ENCODE measurements around the gene CDC73. TPM values are rescaled to one million over a fixed set of nuclear protein-coding genes. Genes with fewer than 3 reads are reported as not detected.
A peak's percentile ranks its signal among the peaks of the same experiment; 100 is the strongest.

The CDC73 gene
- total RNA-seq, 1 donor from 2014 or later = 71.1 TPM

DNA sequence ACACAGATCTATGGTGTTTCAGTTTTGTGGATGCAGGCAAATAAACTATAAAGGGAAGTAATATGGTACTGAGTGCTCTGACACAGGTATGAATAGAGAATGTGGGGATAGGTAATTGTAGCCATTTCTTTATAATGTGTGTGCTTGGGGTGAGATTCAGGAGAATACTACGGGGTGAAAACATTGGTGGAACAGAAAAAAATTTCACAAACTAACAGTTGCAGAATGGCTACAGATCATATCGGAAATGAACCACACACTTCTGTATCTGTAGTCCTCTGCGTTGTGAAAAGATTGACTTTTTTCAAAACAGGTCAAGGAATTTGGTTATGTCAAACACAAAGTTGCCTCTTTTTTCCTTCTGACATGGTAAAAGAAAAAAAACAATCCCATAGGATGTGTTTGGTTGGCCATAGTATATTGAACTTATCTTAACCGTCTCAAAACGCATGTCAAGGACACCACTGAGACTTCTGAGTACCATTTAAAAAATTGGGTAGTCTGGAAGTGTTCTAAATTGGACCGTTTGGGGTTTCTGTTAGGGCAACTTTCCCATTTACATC is 1.1 kb upstream of the CDC73 start:
- peaks cover 3% of the 10 kb centered on the region for H3K36me3 Mint-ChIP-seq
- TF ChIP-seq, protein P1, sequence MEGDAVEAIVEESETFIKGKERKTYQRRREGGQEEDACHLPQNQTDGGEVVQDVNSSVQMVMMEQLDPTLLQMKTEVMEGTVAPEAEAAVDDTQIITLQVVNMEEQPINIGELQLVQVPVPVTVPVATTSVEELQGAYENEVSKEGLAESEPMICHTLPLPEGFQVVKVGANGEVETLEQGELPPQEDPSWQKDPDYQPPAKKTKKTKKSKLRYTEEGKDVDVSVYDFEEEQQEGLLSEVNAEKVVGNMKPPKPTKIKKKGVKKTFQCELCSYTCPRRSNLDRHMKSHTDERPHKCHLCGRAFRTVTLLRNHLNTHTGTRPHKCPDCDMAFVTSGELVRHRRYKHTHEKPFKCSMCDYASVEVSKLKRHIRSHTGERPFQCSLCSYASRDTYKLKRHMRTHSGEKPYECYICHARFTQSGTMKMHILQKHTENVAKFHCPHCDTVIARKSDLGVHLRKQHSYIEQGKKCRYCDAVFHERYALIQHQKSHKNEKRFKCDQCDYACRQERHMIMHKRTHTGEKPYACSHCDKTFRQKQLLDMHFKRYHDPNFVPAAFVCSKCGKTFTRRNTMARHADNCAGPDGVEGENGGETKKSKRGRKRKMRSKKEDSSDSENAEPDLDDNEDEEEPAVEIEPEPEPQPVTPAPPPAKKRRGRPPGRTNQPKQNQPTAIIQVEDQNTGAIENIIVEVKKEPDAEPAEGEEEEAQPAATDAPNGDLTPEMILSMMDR (IDR thresholded peaks at IDR 0.05; ENCODE audit: unreplicated experiment) = no peak
- no peaks in the 10 kb centered on the region for H3K9me3 Mint-ChIP-seq
- no peaks in the 10 kb centered on the region for H3K27me3 Mint-ChIP-seq (ENCODE audit: low read depth)
- peaks cover 24% of the 10 kb centered on the region for H3K4me1 Mint-ChIP-seq
- peak overlapping the region; percentile 23 for H3K27ac Mint-ChIP-seq
- peak overlapping the region; percentile 94 for H3K4me3 Mint-ChIP-seq
- DNase-seq (ENCODE audit: low spot score in 2 of 2, unreplicated experiment in 2 of 2) = no peak

DNA sequence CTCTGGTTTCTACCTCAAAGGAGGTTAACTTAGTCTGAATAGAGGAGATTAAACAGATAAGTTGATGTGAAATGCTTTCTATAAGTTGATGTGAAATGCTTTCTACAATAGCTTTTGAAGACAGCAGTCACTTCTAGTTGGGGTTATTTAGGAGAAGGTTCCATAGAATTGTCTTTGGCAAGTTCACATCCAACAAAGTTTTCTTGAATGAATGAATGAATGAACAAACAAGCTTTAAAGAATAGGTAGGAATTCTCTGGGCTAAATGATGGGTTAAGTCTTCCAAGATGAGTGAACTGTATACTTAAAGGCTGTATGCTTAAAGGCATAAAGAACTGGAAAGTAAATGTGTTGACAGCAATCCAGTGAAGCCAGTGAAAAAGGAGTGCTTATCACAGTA is 1.9 kb downstream of the CDC73 start:
- H3K27me3 Mint-ChIP-seq (ENCODE audit: low read depth) = no peaks in the 10 kb centered on the region
- no peak overlapping the region for H3K27ac Mint-ChIP-seq
- H3K4me1 Mint-ChIP-seq = peaks cover 22% of the 10 kb centered on the region
- TF ChIP-seq, protein P1 (IDR thresholded peaks at IDR 0.05; ENCODE audit: unreplicated experiment) = no peak
- no peaks in the 10 kb centered on the region for H3K9me3 Mint-ChIP-seq
- peaks cover 13% of the 10 kb centered on the region for H3K36me3 Mint-ChIP-seq
- H3K4me3 Mint-ChIP-seq = peak overlapping the region; percentile 94
- DNase-seq (ENCODE audit: low spot score in 2 of 2, unreplicated experiment in 2 of 2) = no peak

DNA sequence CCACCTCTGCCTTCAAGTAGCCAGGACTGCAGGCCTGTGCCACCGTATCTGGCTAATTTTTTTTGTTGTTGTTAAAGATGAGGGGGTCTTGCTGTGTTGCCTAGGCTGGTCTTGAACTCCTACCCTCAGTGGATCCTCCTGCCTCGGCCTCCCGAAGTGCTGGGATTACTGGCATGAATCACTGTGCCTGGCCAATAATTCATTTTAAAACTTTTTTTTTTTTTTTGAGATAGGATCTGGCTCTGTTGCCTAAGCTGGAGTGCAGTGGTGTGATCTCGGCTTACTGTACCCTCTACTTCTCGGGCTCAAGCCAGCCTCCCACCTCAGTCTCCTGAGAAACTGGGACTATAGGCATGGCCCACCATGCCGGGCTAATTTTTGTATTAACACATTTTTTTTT is 3.5 kb downstream of the CDC73 start:
- TF ChIP-seq, protein P1 (IDR thresholded peaks at IDR 0.05; ENCODE audit: unreplicated experiment) = no peak
- H3K9me3 Mint-ChIP-seq = no peaks in the 10 kb centered on the region
- no peak overlapping the region for H3K4me3 Mint-ChIP-seq
- no peaks in the 10 kb centered on the region for H3K27me3 Mint-ChIP-seq (ENCODE audit: low read depth)
- H3K4me1 Mint-ChIP-seq = peaks cover 25% of the 10 kb centered on the region
- peaks cover 18% of the 10 kb centered on the region for H3K36me3 Mint-ChIP-seq
- DNase-seq (ENCODE audit: low spot score in 2 of 2, unreplicated experiment in 2 of 2) = no peak
- peak overlapping the region; percentile 54 for H3K27ac Mint-ChIP-seq

DNA sequence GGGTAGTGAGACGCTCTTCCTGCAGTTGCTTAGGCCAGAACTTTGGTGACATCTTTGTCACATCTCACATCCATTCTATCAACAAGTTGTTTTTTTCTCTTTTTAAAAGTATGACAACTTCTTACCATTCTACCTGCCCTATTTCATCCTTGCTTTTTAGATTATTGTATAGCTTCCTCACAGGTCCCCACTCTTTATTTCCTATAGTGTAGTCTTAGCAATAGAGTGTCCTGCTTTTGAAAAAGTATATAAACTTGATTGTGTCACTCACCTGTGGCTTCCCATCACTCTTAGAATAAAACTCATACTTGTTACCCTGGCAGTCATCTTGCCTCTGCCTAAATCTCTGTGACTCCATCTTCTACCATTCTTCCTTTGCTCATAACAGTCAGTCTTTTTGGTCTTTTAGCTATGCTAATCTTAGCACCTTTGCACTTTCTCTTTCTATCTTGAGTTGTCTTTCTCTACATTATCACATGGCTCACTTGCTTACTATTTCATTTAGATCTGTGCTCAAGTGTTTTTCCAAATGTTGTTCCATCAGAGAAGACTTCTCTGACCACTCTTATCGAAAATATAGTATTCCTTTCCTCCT is 9.5 kb downstream of the CDC73 start:
- no peak for DNase-seq (ENCODE audit: low spot score in 2 of 2, unreplicated experiment in 2 of 2)
- TF ChIP-seq, protein P1 (IDR thresholded peaks at IDR 0.05; ENCODE audit: unreplicated experiment) = no peak
- H3K4me3 Mint-ChIP-seq = no peak overlapping the region
- peaks cover 6% of the 10 kb centered on the region for H3K4me1 Mint-ChIP-seq
- H3K36me3 Mint-ChIP-seq = peaks cover 45% of the 10 kb centered on the region
- peaks cover 3% of the 10 kb centered on the region for H3K9me3 Mint-ChIP-seq
- no peaks in the 10 kb centered on the region for H3K27me3 Mint-ChIP-seq (ENCODE audit: low read depth)
- peak overlapping the region; percentile 3 for H3K27ac Mint-ChIP-seq

DNA sequence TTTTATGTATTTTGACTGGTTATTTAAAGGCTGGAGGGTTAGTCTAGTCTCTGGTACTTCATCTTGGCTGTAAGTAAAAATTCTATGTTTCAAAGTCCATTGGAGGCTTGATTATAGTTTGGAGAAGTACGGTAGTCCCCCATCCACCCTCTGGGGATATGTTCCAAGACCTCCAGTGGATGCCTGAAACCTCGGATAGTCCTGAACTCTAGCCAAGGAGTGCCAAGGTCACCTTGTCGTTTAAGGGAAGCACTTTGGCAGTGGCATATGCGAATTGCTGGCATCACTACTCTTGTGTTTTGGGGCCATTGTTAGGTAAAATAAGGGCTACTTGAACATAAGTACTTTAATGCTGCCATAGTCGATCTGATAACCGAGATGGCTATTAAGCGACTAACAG is 18.4 kb downstream of the CDC73 start:
- no peak for DNase-seq (ENCODE audit: low spot score in 2 of 2, unreplicated experiment in 2 of 2)
- TF ChIP-seq, protein P1 (IDR thresholded peaks at IDR 0.05; ENCODE audit: unreplicated experiment) = no peak
- H3K27ac Mint-ChIP-seq = peak overlapping the region; percentile 28
- no peaks in the 10 kb centered on the region for H3K27me3 Mint-ChIP-seq (ENCODE audit: low read depth)
- peaks cover 4% of the 10 kb centered on the region for H3K9me3 Mint-ChIP-seq
- peaks cover 23% of the 10 kb centered on the region for H3K4me1 Mint-ChIP-seq
- H3K4me3 Mint-ChIP-seq = no peak overlapping the region
- H3K36me3 Mint-ChIP-seq = peaks cover 47% of the 10 kb centered on the region
